Activated CD4-positive, alpha-beta T cell treated with anti-CD3 and anti-CD28 coated beads, Interleukin-2, amount 50 U/mL, for 48 hours (primary cell): ENCODE results near the gene TRMT44.
A peak's percentile ranks its signal among the peaks of the same experiment; 100 is the strongest.
"Not testable (repeated sequence)": the region's sequence is repeated elsewhere in the genome, so short reads cannot be mapped to it uniquely, and the experiment has no call there.

Experiments used
- DNase-seq, 2 experiments: peaks; one replicate each; pipeline ENCODE4 v3.0.0-alpha.2; 2020

TRMT44 gene

GRCh38 chr4:8407316-8407715, 33.3 kb upstream of the TRMT44 start:
- no peak for DNase-seq

- DNase-seq, result no peak
These were observed 32.8 kb upstream of the TRMT44 start for GRCh38 chr4:8407756-8408155.

- peak in 1 of 2 experiments; percentile 26 for DNase-seq
These were observed 31.1 kb upstream of the TRMT44 start for GRCh38 chr4:8409264-8410065.

GRCh38 chr4:8410066-8410625, 30.4 kb upstream of the TRMT44 start:
- DNase-seq, result no peak

GRCh38 chr4:8410641-8411271, 29.8 kb upstream of the TRMT44 start:
- no peak for DNase-seq

- no peak for DNase-seq
These were observed 29.0 kb upstream of the TRMT44 start for GRCh38 chr4:8411351-8412180.

- DNase-seq, result no peak
These were observed 28.3 kb upstream of the TRMT44 start for GRCh38 chr4:8412288-8412687.

GRCh38 chr4:8414377-8414776, 26.2 kb upstream of the TRMT44 start:
- DNase-seq, result peak; percentile 71 to 79

- DNase-seq, result no peak
These were observed 23.4 kb upstream of the TRMT44 start for GRCh38 chr4:8417071-8417614.

GRCh38 chr4:8419222-8420041, 21.1 kb upstream of the TRMT44 start:
- DNase-seq, result peak; percentile 70 to 78

GRCh38 chr4:8420151-8420550, 20.4 kb upstream of the TRMT44 start:
- not testable (repeated sequence) for DNase-seq

GRCh38 chr4:8422327-8422726, 18.2 kb upstream of the TRMT44 start:
- no peak for DNase-seq

GRCh38 chr4:8422786-8423185, 17.8 kb upstream of the TRMT44 start:
- DNase-seq, result no peak

GRCh38 chr4:8427262-8427661, 13.3 kb upstream of the TRMT44 start:
- no peak for DNase-seq

- DNase-seq, result peak in 1 of 2 experiments; percentile 27
These were observed 12.8 kb upstream of the TRMT44 start for GRCh38 chr4:8427761-8428287.

- DNase-seq, result peak; percentile 92 to 93
These were observed 12.1 kb upstream of the TRMT44 start for GRCh38 chr4:8428288-8429097.

- no peak for DNase-seq
These were observed 9.0 kb upstream of the TRMT44 start for GRCh38 chr4:8431553-8431952.

- no peak for DNase-seq
These were observed 7.4 kb upstream of the TRMT44 start for GRCh38 chr4:8433136-8433535.

GRCh38 chr4:8434251-8435073, 6.1 kb upstream of the TRMT44 start:
- DNase-seq, result no peak

- peak; percentile 36 to 59 for DNase-seq
These were observed 4.9 kb upstream of the TRMT44 start for GRCh38 chr4:8435656-8436121.
